ENCODE measurements around the gene GRXCR1.

GRXCR1 gene

DNA sequence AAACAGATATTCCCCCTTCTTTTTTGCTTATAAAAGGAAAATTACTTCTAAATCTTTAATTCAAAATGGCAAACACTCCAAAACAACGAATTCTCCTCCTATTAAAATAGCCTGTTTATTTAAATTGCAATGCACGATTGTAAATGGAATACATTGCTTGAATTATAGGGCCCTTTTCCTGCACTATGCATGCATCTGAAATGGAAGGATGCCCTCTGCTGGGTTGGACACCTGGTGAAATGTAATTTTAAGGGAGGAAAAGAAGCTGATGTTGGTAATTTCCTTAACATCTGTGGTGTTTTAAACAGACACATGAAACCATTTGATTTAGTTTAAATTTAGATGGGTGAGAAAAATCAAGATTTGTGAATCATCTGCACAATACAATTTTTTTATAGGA is 72.8 kb downstream of the GRXCR1 start:
- Histone ChIP-seq H4K20me1 (ENCODE audit: insufficient read depth) (no peaks in the 10 kb centered on the region), H3K4me3 (IDR thresholded peaks at IDR 0.05; ENCODE audit: insufficient read depth, low read depth, low read length) (no peak overlapping the region), H3K4me1 (ENCODE audit: low read depth, poor library complexity, severe bottlenecking) (no peaks in the 10 kb centered on the region), H2AFZ (ENCODE audit: low read depth) (no peak overlapping the region), H3K27ac (no peak overlapping the region), H3K9ac (no peak overlapping the region), H3K27me3 (ENCODE audit: insufficient read depth, low read depth) (no peaks in the 10 kb centered on the region), H3K79me2 (ENCODE audit: insufficient read depth, low read depth) (no peaks in the 10 kb centered on the region), H3K4me2 (no peak overlapping the region), H3K36me3 (ENCODE audit: insufficient read depth) (no peaks in the 10 kb centered on the region)
- no peak for TF ChIP-seq CTCF (conservative IDR thresholded peaks at IDR 0.05; ENCODE audit: low read depth, low read length)

DNA sequence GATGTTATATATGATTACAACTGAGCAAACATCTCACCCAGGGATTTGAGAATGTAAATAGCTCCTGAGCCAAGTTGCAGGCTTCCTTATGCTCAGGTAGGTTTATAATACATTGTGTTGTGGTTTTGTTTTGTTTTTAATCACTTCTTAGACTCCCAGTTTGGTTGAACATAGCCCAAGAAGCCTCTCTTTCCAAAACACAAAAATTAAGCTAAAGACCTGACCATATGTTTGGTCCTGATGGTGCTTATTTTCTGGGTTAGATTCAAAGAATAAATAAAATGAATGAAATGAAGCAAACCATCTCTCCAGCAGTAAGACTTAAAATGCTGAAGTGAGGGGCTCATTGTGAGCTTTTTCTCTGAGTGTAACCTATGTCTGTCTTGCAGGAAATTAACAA is 93.5 kb downstream of the GRXCR1 start:
- Histone ChIP-seq H3K79me2 (ENCODE audit: insufficient read depth, low read depth) (no peaks in the 10 kb centered on the region), H3K4me1 (ENCODE audit: low read depth, poor library complexity, severe bottlenecking) (no peaks in the 10 kb centered on the region), H2AFZ (ENCODE audit: low read depth) (no peak overlapping the region), H3K4me2 (no peak overlapping the region), H3K9ac (no peak overlapping the region), H3K36me3 (ENCODE audit: insufficient read depth) (no peaks in the 10 kb centered on the region), H3K4me3 (IDR thresholded peaks at IDR 0.05; ENCODE audit: insufficient read depth, low read depth, low read length) (no peak overlapping the region), H3K27me3 (ENCODE audit: insufficient read depth, low read depth) (no peaks in the 10 kb centered on the region), H4K20me1 (ENCODE audit: insufficient read depth) (no peaks in the 10 kb centered on the region), H3K27ac (no peak overlapping the region)
- no peak for TF ChIP-seq CTCF (conservative IDR thresholded peaks at IDR 0.05; ENCODE audit: low read depth, low read length)

GRCh38 chr4:42995343-42995944 is 102.9 kb downstream of the GRXCR1 start:
- no peaks in the 10 kb centered on the region for H3K27me3 ChIP-seq (ENCODE audit: insufficient read depth, low read depth)
- H3K4me1 ChIP-seq (ENCODE audit: low read depth, poor library complexity, severe bottlenecking) = no peaks in the 10 kb centered on the region
- H3K27ac ChIP-seq = no peak overlapping the region
- no peaks in the 10 kb centered on the region for H3K79me2 ChIP-seq (ENCODE audit: insufficient read depth, low read depth)
- H3K4me2 ChIP-seq = no peak overlapping the region
- H4K20me1 ChIP-seq (ENCODE audit: insufficient read depth) = no peaks in the 10 kb centered on the region
- no peak overlapping the region for H3K9ac ChIP-seq
- no peak overlapping the region for H2AFZ ChIP-seq (ENCODE audit: low read depth)
- no peaks in the 10 kb centered on the region for H3K36me3 ChIP-seq (ENCODE audit: insufficient read depth)
- TF ChIP-seq CTCF (conservative IDR thresholded peaks at IDR 0.05; ENCODE audit: low read depth, low read length) = peak; percentile 67
- no peak overlapping the region for H3K4me3 ChIP-seq (IDR thresholded peaks at IDR 0.05; ENCODE audit: insufficient read depth, low read depth, low read length)

DNA sequence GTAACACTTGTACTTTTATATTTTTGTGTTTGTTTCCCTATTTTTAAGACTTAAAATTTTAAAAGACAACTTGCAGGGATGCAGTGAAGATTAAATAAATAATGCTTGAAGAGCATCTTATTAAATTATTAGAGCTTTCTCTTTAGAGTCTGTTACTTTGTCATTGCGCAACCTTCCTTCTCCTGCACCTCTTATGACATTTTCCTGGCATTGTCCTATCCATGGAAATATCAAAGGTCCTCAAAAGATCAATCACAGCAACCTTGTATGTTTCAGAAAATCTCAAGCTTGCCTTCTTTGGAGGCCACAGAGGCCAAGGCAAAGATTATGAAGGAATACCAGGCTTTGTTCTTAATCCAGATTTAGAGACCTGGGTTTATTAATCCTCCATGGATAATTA is 116.3 kb downstream of the GRXCR1 start:
- Histone ChIP-seq H3K4me1 (ENCODE audit: low read depth, poor library complexity, severe bottlenecking) (no peaks in the 10 kb centered on the region), H3K27ac (no peak overlapping the region), H3K4me2 (no peak overlapping the region), H3K9ac (no peak overlapping the region), H3K27me3 (ENCODE audit: insufficient read depth, low read depth) (no peaks in the 10 kb centered on the region), H2AFZ (ENCODE audit: low read depth) (no peak overlapping the region), H4K20me1 (ENCODE audit: insufficient read depth) (no peaks in the 10 kb centered on the region), H3K4me3 (IDR thresholded peaks at IDR 0.05; ENCODE audit: insufficient read depth, low read depth, low read length) (no peak overlapping the region), H3K36me3 (ENCODE audit: insufficient read depth) (no peaks in the 10 kb centered on the region), H3K79me2 (ENCODE audit: insufficient read depth, low read depth) (no peaks in the 10 kb centered on the region)
- no peak for TF ChIP-seq CTCF (conservative IDR thresholded peaks at IDR 0.05; ENCODE audit: low read depth, low read length)
